SHP77 (cell line): ENCODE measurements around the gene CDC27.
"Not testable (repeated sequence)": the region's sequence is repeated elsewhere in the genome, so short reads cannot be mapped to it uniquely, and the experiment has no call there.

Experiments
- DNase-seq, 2 experiments: peaks; one replicate each; lab custom pipeline; 2025; lab: John Stamatoyannopoulos, UW

Gene CDC27, protein sequence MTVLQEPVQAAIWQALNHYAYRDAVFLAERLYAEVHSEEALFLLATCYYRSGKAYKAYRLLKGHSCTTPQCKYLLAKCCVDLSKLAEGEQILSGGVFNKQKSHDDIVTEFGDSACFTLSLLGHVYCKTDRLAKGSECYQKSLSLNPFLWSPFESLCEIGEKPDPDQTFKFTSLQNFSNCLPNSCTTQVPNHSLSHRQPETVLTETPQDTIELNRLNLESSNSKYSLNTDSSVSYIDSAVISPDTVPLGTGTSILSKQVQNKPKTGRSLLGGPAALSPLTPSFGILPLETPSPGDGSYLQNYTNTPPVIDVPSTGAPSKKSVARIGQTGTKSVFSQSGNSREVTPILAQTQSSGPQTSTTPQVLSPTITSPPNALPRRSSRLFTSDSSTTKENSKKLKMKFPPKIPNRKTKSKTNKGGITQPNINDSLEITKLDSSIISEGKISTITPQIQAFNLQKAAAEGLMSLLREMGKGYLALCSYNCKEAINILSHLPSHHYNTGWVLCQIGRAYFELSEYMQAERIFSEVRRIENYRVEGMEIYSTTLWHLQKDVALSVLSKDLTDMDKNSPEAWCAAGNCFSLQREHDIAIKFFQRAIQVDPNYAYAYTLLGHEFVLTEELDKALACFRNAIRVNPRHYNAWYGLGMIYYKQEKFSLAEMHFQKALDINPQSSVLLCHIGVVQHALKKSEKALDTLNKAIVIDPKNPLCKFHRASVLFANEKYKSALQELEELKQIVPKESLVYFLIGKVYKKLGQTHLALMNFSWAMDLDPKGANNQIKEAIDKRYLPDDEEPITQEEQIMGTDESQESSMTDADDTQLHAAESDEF

DNA sequence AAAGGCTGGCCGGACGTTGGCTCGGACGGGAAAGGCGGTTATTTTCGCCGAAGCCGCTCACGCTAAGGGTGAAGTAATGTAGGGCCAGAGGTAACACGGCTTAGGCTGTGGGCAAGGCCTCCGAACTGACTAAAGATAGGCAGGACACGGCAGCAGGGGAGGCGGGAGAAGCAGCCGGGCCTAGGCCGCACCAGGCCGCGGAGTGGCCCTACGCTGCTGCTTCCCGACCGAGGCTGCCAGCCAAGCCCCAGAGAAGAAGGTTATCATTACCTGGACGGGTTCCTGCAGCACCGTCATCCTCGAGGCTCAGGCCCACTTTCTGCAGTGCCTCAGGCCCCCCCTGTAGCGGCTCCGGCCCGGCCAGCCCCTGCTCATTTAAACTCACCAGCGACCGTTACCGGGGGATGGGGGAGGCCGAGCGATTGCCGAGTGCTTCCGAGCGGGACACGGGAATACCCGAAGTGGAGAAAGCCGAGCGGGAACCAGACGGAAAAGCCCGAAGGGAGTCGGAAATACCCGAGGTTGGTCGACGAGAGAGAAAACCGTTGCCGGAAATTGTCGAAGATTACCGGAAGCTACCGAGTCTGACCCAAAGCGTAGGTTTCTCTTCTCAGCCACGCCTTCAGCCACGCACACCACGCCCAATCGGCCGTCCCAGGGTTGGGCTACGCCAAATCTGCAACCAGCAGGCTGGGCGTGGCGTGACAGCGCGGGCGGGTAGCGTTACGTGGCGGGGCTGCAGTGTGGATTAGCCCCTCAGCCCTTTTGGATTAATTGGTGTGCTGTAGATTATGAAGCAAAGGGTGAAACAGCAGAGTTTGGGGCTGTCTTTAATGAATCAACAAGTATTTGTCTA is at the start of gene CDC27:
Gene CDC27, minus strand, starts transcription at position 420 of the 856 bp plus-strand sequence. Its CDS starts 123 bp downstream, at position 297.
- DNase-seq = peak; percentile 98 to 99

DNA sequence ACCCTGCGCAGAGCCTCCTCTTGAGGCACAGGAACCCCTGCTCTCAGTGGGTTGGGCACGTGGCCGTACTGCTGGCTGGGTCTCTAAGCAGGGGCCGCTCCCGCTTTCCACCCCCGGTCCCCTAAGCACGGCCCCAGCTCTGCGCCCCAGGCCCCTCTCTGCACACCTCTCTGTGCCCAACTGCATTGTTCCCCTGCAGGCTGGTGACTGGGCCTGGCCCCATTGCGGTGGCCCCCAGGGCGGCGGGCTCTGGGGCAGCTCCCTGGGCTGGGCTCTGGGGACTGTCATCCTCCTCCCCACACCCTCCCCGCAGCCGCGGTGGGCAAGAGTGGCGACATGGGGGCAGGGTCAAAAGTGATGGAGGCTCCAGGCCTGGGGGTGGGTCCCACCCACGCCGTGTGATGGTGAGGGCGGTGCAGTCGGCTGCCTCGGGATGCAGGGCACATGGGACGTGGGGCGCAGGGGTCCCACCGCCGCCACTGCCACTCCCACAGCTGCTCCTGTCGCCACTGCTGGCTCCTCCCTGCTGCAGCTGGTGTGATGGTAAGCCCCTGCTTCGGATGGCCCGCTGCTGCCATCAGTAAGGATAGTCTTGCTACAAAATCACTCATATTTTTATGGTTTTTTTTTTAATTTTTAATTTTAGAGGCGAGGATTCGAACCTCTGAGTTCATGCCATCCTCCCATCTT is 49.4 kb upstream of the CDC27 start:
- DNase-seq = no peak

DNA sequence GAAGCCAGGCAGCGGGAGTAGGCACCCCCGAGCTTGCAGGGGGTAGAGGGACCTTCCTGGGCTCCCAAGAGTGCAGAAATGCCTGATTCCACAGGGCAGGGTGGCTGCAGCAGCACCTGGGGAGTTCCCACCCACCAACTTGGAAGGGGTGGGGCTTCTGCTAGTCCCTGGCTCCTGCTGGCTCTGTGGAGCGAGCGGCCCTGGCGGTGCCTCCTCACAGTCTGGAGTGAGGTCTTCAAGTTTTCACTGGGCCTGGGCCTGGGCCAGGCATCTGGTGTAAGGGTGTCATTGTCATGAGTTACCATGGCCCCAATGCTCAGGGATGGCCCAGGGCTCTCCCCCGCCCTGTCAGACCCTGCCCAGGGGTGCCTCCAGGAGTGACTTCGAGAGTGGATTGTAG is 48.7 kb upstream of the CDC27 start:
- DNase-seq = no peak

DNA sequence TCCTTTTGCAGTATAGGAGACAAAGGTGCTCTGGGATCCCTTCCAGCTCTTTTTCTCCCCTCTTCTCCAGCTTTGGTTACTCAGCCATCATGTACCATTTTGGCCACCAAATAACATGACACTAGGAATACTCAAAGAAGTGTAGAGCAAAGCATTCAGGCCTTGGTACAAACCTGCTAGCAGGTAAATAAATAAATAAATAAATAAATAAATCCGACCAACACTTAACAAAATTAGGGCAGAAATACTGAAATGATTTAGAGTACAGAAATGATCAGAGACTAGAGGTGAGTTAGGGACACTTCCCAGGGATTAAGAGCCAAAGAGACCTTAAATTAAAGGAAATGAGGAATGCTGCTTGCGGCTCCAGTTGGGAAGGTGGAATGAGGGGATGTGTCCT is 46.8 kb upstream of the CDC27 start:
- DNase-seq = no peak

DNA sequence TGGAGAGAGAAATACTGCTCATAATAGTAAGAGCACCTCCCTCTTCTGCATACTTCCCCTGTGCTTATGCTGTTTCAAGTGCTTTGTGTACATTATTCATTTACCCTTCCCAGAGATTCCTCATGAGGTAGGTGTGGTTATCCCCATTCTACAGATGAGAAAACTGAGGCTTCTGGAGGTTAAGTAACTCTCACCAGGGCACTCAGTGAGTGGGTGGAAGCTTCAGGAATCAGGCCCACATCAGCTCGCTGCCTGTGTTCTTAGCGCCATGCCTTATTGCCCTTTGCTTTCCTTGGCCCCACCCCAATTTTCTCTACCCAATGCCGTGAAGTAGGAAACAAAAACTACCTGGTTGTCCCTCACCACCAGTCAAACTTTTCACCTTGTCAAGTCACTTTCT is 46.4 kb upstream of the CDC27 start:
- DNase-seq = no peak

DNA sequence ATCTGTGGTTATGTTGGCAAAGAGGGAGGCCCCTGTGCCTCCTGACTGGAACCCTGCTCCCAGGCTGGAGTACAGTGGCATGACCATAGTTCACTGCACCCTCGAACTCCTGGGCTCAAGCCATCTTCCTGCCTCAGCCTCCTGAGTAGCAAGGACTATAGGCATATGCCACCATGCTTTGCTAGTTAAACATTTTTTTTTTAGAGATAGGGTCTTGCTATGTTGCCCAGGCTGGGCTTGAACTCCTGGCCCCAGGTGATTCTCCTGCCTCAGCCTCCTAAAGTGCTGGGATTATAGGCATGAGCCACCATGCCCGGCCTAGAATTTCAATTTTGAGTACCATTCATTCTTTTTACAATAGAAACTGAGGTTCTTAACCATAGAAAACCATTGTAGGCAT is 43.4 kb upstream of the CDC27 start:
- DNase-seq = no peak

DNA sequence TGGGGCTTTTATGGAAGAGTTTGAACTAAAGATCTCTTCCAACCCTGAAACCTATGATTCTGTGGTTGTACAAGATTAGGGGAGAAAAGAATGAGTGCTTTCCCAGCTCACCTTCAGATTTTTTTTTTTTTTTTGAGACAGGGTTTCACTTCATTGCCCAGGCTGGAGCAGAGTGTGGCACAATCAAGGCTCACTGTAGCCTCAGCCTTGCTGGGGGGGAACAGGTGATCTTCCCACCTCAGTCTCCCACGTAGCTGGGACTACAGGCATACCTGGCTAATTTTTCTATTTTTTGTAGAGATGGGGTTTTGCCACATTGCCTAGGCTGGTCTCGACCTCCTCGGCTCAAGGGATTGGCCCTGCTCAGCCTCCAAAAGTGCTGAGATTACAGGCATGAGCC is 42.8 kb upstream of the CDC27 start:
- no peak for DNase-seq

DNA sequence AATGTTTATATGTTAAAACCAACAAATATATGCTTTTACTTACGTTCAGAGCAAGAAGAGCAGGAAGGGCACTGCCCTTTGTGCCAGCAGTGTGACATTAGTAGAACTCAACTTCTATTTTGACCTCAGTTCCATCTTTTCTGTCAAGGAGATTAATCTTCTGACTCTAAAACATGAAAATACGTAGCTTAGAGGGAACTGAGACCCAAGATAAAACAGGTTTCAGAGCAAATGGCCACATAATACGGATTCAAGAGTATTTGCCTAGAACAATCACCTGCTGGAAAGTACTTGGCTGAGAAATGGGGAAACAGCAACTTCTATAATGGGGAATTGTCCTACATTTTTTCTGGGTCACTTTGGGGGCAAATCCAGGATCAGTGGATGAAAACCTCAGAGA is 42.2 kb upstream of the CDC27 start:
- DNase-seq = no peak

DNA sequence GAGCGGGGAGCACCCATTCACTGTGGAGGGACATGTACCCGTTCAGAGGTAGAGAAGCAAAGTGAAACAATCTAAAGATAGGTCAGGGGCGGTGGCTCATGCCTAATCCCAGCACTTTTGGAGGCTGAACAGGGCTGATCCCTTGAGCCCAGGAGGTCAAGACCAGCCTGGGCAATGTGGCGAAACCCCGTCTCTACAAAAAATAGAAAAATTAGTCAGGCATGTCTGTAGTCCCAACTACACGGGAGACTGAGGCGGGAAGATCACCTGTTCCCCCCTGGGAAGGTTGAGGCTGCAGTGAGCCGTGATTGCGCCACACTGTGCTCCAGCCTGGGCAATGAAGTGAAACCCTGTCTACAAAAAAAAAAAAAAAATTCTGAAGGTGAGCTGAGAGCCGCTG is 41.8 kb upstream of the CDC27 start:
- no peak for DNase-seq

DNA sequence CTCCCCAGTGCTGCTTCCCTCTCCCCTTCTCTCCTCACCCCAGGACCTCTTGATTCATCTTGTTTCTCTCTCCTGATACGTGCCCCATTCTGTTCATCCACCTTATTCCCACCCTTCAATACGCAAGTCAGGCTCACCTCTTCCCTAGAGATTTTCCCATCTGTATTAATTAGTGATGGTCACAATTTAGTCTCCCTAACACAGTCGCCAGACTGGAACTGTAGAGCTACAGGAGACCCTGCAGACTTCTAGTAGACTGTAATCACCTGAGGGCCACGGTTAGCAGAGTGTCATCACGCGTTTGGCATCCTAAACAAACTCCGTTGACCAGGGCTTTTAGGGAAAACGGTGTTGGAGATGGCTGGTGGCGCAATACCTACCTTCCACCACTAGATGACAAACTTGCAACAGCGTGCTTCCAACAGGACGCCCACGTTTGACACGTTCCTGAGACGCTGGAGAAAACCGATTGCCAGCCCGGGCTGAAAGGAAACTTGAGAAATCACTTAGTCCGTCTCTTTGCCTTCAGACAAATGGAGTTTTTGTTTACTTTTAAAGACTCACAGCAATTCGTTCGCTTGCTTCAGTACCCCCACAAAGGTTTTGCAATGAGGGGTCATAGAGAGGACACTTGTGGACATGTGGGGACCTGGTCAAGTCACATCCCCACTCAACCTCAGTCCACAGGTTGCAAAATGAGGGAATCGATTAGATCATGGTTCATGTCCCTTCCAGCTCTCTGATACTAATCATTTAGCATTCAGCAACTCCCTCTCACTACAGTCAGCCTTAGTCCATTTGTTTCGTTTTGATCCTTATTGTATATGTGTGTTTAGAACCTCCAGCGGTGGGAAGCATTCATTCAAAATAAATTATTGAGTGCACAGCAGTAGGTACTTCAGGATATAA is 40.7 kb upstream of the CDC27 start:
- DNase-seq = peak; percentile 69 to 85

DNA sequence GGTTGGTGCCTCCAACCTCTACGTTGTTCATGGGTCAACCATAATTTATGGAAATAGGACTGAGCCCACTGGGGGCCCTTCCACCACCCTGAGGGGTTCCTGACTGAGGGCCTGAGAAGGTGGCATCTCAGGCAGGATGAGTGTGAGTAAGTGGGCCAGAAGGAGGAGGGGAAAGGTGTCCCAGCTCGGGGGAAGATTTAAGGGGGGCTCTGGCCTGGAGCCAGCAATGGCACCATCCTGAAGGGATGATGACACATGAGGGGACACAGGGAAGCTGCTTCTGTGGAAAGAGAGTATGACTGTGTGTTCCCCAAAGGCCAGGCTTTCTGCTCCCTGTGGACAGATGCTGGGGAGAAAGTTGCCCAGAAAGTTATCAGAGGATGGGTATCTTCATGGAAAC is 38.8 kb upstream of the CDC27 start:
- no peak for DNase-seq

DNA sequence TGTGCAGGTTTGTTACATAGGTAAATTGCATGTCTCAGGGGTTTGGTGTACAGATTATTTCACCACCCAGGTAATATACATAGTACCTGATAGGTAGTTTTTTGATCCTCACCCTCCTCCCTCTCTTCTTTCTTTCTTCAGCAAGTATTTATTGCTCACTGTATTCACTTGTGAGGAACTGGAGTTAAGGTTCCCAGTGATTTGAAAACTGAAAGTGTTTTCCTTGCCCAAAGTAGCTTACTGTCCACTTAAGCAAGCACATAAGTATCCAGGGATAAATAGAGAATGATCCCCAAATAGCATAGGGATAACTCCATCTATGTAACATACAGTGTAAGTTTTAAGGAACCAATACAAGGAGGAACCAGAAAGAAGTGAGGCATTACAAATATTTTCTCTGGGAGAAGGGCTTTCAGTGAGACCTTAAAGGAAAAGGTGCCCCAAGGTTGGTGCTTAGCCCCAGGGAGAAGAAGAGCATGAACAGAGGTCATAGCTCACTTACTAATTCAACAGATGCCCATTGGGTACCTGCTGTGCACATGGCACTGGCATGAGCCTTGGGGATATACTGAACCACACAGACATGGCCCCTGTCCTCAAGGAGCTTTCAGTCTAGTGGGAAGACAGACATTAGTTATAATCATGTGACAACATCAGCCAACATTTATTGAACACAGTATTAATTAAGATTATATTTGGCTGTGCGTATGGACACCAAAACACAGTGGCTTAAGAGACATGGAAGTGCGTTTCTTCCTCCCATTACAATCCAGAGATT is 37.0 kb upstream of the CDC27 start:
- no peak for DNase-seq

DNA sequence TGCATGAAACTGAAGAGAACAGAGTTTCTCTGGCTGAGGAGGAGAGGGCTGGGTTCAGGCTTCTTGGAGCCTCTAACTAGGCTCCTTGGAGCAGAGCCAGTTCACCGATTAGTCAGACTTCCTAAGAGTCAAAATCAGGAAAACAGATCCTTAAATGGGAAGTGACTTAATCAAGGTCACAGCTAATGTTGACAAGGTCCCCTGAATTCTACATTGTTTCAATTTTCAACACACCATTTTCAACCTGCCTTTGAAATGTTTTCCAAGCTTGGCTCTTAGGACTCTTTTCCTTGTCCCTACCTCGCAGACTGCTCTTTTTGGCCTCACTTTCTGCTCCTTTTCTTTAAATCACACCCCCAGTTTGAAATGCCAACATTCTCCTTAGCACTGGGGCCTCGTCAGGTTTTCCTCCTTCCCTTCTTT is 36.4 kb upstream of the CDC27 start:
- DNase-seq = no peak

DNA sequence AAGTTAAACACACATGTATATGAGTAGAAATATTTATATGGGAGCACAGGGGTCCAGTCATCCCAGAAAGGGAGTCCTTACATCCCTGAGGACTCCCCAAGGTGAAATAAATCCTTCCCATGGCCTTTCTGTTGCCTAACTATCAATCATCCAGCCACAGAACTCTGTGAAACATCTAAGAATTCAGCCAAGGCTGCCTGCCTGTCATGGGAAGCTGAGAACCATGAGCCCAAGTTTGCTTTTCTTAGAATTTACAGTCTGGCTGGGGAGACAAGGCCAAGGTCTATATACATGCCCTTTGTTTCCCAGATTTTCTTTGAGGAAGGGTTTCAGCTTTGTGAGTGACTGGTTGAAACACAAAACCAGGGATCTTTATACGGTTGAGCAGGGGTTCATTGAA is 35.9 kb upstream of the CDC27 start:
- DNase-seq = no peak

DNA sequence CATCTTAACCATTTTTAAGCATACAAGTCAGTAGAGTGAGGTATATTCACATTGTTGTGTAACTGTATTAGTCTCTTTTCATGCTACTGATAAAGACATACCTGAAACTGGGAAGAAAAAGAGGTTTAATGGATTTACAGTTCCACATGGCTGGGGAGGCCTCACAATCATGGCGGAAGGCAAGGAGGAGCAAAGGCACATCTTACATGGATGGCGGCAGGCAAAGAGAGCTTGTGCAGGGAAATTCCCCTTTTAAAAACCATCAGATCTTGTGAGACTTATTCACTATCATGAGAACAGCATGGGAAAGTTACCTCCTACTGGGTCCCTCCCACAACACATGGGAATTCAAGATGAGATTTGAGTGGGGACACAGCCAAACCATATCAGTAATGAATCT is 35.0 kb upstream of the CDC27 start:
- not testable (repeated sequence) for DNase-seq

DNA sequence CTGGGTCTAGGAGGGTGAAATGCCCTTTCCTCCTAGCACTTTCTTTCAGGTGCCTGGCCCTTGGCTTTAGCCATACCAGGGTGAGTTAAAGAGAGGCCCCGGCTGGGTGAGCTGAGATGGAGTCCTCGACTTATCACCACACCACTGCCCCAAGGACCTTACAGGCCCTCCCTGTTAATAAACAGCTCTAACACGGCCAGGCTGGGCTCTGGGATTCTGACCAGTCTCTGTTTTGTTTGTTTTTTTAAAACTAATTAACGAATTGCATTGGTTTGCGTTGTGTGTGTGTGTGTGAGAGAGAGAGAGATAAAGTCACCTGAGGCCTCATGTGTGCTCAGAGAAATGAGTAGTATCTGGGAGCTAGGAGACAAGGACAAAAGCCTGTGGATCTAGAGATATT is 34.4 kb upstream of the CDC27 start:
- no peak for DNase-seq

DNA sequence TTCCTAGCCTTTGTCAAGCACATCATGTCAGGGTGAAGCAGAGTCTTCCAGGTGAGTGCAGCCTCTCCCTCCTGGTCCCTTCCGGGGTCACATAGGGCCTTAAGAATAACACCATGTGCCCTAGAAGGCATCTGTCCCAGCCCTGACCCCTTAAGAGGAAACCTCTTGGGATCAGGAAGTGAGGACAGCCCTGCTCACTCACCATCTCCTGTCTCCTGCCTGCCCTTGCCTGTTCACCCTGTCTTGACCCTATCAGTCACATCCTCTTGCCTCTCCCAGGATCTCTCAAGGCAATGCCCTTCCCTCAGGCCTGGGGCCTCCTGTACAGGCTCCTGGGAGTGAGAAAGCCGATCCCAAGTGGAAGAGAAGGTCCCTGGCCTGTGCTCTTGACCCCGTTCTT is 33.9 kb upstream of the CDC27 start:
- no peak for DNase-seq

DNA sequence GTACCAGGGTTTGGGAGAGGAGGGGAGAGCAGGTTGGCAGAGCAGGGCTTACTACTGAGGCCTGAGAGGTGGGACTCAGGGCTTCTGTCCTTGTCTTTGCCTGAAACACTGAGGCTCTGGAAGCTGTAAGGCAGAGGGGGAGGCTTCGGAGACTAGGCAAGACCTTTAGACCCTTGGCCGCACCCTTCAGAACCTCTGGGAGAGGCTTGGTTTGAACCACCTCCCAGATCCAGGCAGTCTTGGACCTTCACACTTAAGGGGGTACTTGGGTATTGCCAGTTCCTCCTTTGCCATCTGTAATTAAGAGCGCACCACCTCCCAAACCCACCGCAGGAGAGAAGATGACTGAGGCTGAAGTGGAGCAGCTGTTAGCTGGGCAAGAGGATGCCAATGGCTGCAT is 33.0 kb upstream of the CDC27 start:
- no peak for DNase-seq

DNA sequence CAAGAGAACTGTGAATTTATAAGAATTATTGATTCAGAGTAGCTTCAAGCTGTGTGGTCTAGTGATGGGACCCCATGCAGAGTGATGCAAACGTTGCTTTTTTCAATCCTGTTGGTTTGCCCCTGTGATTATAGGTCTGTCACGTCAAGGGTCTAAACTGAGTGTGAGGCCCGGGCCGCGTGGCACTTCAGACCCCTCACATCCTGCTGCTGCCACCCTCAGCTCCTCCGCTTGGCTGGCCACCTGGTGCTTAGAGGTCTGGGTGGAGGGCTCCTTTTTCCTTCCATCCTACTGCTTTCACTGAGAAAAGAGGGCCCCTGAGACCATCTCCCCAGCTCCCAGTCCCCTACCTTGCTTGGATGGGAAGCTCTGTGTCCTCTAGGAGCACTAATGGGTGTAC is 32.1 kb upstream of the CDC27 start:
- DNase-seq = no peak

DNA sequence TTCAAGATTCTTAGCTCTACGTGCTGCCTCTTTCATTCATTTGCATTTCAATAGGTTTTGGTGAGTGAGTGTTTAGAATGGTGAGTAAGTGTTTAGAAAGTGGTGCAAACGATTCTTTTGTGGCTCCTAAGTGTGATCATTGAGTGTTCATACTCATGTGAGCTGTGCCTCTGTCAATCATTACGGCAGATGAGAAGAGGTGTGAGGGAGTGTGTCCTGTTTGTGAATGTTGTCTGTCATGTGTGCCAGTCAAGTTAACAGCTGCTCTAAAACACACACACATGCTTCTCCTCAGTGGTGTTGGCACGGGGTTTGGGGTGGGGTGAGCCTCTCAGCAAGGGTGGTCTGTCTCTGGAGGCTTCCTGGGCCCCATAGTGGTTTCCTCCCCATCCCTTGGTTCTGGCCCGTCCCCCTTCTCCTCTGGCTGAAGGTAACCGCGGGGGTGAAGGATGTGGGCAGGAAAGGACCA is 31.5 kb upstream of the CDC27 start:
- DNase-seq = no peak
